GM21515 (cell line): Measurements from ENCODE around the gene AUTS2.

Source experiments
- ATAC-seq: cut with Tn5 transposase; IDR thresholded peaks from one replicate; pipeline ENCODE4 v1.9.1; 2021; ENCODE audit not compliant: unreplicated experiment

Gene AUTS2

GRCh38 chr7:70774950-70775527 is 1176.8 kb downstream of the AUTS2 start:
- ATAC-seq, result no peak

- peak; percentile 53 for ATAC-seq
These were observed 1177.4 kb downstream of the AUTS2 start for GRCh38 chr7:70775570-70776156.

GRCh38 chr7:70776627-70777101 is 1178.4 kb downstream of the AUTS2 start:
- no peak for ATAC-seq

- ATAC-seq, result no peak
These were observed 1179.0 kb downstream of the AUTS2 start for GRCh38 chr7:70777251-70777650.

- ATAC-seq, result no peak
These were observed 1180.3 kb downstream of the AUTS2 start for GRCh38 chr7:70778585-70778984.

GRCh38 chr7:70779321-70779720 is 1181.0 kb downstream of the AUTS2 start:
- ATAC-seq, result no peak

GRCh38 chr7:70781922-70782311 is 1183.6 kb downstream of the AUTS2 start:
- no peak for ATAC-seq

GRCh38 chr7:70782796-70783195 is 1184.5 kb downstream of the AUTS2 start:
- ATAC-seq, result no peak

GRCh38 chr7:70785427-70785826 is 1187.2 kb downstream of the AUTS2 start:
- ATAC-seq, result no peak

GRCh38 chr7:70786076-70786475 is 1187.8 kb downstream of the AUTS2 start:
- no peak for ATAC-seq

- ATAC-seq, result no peak
These were observed 1189.0 kb downstream of the AUTS2 start for GRCh38 chr7:70787286-70787685.

- ATAC-seq, result no peak
These were observed 1189.5 kb downstream of the AUTS2 start for GRCh38 chr7:70787771-70788170.

GRCh38 chr7:70788276-70788675 is 1190.0 kb downstream of the AUTS2 start:
- ATAC-seq, result no peak

GRCh38 chr7:70789481-70790214 is 1191.4 kb downstream of the AUTS2 start:
- no peak for ATAC-seq

GRCh38 chr7:70790215-70791073 is 1192.2 kb downstream of the AUTS2 start:
- no peak for ATAC-seq

GRCh38 chr7:70791341-70791740 is 1193.1 kb downstream of the AUTS2 start:
- ATAC-seq, result no peak

GRCh38 chr7:70793060-70793459 is 1194.8 kb downstream of the AUTS2 start:
- ATAC-seq, result no peak

GRCh38 chr7:70793821-70794220 is 1195.5 kb downstream of the AUTS2 start:
- ATAC-seq, result no peak

- no peak for ATAC-seq
These were observed 1196.7 kb downstream of the AUTS2 start for GRCh38 chr7:70794962-70795361.

GRCh38 chr7:70795948-70796347 is 1197.7 kb downstream of the AUTS2 start:
- no peak for ATAC-seq

- no peak for ATAC-seq
These were observed 1198.8 kb downstream of the AUTS2 start for GRCh38 chr7:70797109-70797514.
